NCI-H1048 (cell line): Measurements from ENCODE around the gene ARHGAP6.
"Not testable (repeated sequence)": the region's sequence is repeated elsewhere in the genome, so short reads cannot be mapped to it uniquely, and the experiment has no call there.

Source experiments
- DNase-seq: peaks from one replicate; lab custom pipeline; 2025; lab: John Stamatoyannopoulos, UW

The ARHGAP6 gene

GRCh38 chrX:11641349-11642065, 24.2 kb downstream of the ARHGAP6 start:
- no peak for DNase-seq

- no peak for DNase-seq
Measured at GRCh38 chrX:11640089-11640488, 25.6 kb downstream of the ARHGAP6 start.

- DNase-seq = no peak
Measured at GRCh38 chrX:11632732-11633131, 33.0 kb downstream of the ARHGAP6 start.

- no peak for DNase-seq
Measured at GRCh38 chrX:11629593-11630211, 36.0 kb downstream of the ARHGAP6 start.

- no peak for DNase-seq
Measured at GRCh38 chrX:11628399-11628798, 37.3 kb downstream of the ARHGAP6 start.

GRCh38 chrX:11626351-11626750, 39.4 kb downstream of the ARHGAP6 start:
- DNase-seq = no peak

GRCh38 chrX:11619441-11619840, 46.3 kb downstream of the ARHGAP6 start:
- no peak for DNase-seq

GRCh38 chrX:11614253-11614652, 51.5 kb downstream of the ARHGAP6 start:
- DNase-seq = not testable (repeated sequence)

- no peak for DNase-seq
Measured at GRCh38 chrX:11611965-11612364, 53.8 kb downstream of the ARHGAP6 start.

GRCh38 chrX:11611161-11611560, 54.6 kb downstream of the ARHGAP6 start:
- DNase-seq = no peak

- DNase-seq = no peak
Measured at GRCh38 chrX:11609109-11609508, 56.6 kb downstream of the ARHGAP6 start.

- DNase-seq = no peak
Measured at GRCh38 chrX:11606408-11606807, 59.3 kb downstream of the ARHGAP6 start.

- DNase-seq = no peak
Measured at GRCh38 chrX:11600578-11600977, 65.1 kb downstream of the ARHGAP6 start.

GRCh38 chrX:11597479-11597878, 68.2 kb downstream of the ARHGAP6 start:
- DNase-seq = no peak

GRCh38 chrX:11591723-11592346, 73.9 kb downstream of the ARHGAP6 start:
- no peak for DNase-seq

GRCh38 chrX:11589641-11590040, 76.1 kb downstream of the ARHGAP6 start:
- DNase-seq = no peak

GRCh38 chrX:11588097-11588496, 77.6 kb downstream of the ARHGAP6 start:
- DNase-seq = no peak

GRCh38 chrX:11585174-11585573, 80.5 kb downstream of the ARHGAP6 start:
- DNase-seq = no peak

- DNase-seq = no peak
Measured at GRCh38 chrX:11580789-11581188, 84.9 kb downstream of the ARHGAP6 start.

- DNase-seq = no peak
Measured at GRCh38 chrX:11579636-11580600, 85.8 kb downstream of the ARHGAP6 start.

GRCh38 chrX:11578301-11578700, 87.4 kb downstream of the ARHGAP6 start:
- not testable (repeated sequence) for DNase-seq

- DNase-seq = no peak
Measured at GRCh38 chrX:11577603-11578002, 88.1 kb downstream of the ARHGAP6 start.
